Trophoblast cell (in vitro differentiated cells and primary cell): ENCODE data around the gene TLN1. TPM values are rescaled to one million over a fixed set of nuclear protein-coding genes. Genes with fewer than 3 reads are reported as not detected.

Source experiments
- DNase-seq, 2 donors: peaks; one replicate each; pipeline ENCODE4 v3.0.0-alpha.2; 2016
- H2AFZ ChIP-seq: 2 replicates; pipeline ENCODE4 v1.6.1; 2013; ENCODE audit warnings: low read length, moderate library complexity, mild to moderate bottlenecking; ENCODE audit not compliant: insufficient read depth, poor library complexity
- H2AK5ac ChIP-seq: 2 replicates; pipeline ENCODE4 v1.6.1; 2013; ENCODE audit warnings: mild to moderate bottlenecking, low read length
- H2BK120ac ChIP-seq: 2 replicates; pipeline ENCODE4 v1.6.1; 2013; ENCODE audit warnings: low read length, mild to moderate bottlenecking, moderate library complexity; ENCODE audit not compliant: insufficient read depth, poor library complexity
- H2BK12ac ChIP-seq: 2 replicates; pipeline ENCODE4 v1.6.1; 2013; ENCODE audit warnings: mild to moderate bottlenecking, low read length, moderate library complexity
- H2BK5ac ChIP-seq: 2 replicates; pipeline ENCODE4 v1.6.1; 2013; ENCODE audit warnings: low read length, low read depth, moderate library complexity, mild to moderate bottlenecking; ENCODE audit not compliant: poor library complexity
- H3K14ac ChIP-seq: 2 replicates; pipeline ENCODE4 v1.6.1; 2013; ENCODE audit warnings: mild to moderate bottlenecking, low read length
- H3K18ac ChIP-seq: 2 replicates; pipeline ENCODE4 v1.6.1; 2013; ENCODE audit warnings: mild to moderate bottlenecking, low read length
- H3K23ac ChIP-seq: 2 replicates; pipeline ENCODE4 v1.6.1; 2013; ENCODE audit warnings: low read length
- H3K27ac ChIP-seq: 2 replicates; pipeline ENCODE4 v1.5.1; 2013; ENCODE audit warnings: low read depth, mild to moderate bottlenecking, inconsistent platforms, low read length, moderate library complexity
- H3K27me3 ChIP-seq: 2 replicates; pipeline ENCODE4 v1.6.1; 2013; ENCODE audit warnings: inconsistent platforms, mild to moderate bottlenecking, low read length, moderate library complexity; ENCODE audit not compliant: insufficient read depth
- H3K36me3 ChIP-seq, 2 experiments: 1 replicate in 1 of 2; 2 replicates in 1 of 2; pipeline ENCODE4 v1.6.1; 2013; ENCODE audit warnings: low read length in 2 of 2, mild to moderate bottlenecking in 2 of 2, moderate library complexity in 1 of 2; ENCODE audit not compliant: insufficient read depth in 2 of 2, control insufficient read depth in 1 of 2
- H3K4ac ChIP-seq: 2 replicates; pipeline ENCODE4 v1.6.1; 2013; ENCODE audit warnings: low read depth, mild to moderate bottlenecking, low read length, moderate library complexity
- H3K4me1 ChIP-seq, 2 experiments: 1 replicate in 1 of 2; 2 replicates in 1 of 2; pipeline ENCODE4 v1.6.1; 2013; ENCODE audit warnings: low read length in 2 of 2, mild to moderate bottlenecking in 2 of 2, moderate library complexity in 1 of 2; ENCODE audit not compliant: insufficient read depth in 2 of 2, control insufficient read depth in 1 of 2
- H3K4me2 ChIP-seq: 2 replicates; pipeline ENCODE4 v1.6.1; 2013; ENCODE audit warnings: inconsistent platforms, mild to moderate bottlenecking, low read length, moderate library complexity
- H3K4me3 ChIP-seq: 2 replicates; pipeline ENCODE4 v1.5.1; 2013; ENCODE audit warnings: mild to moderate bottlenecking, low read depth, low read length, inconsistent platforms
- H3K79me1 ChIP-seq: one replicate; pipeline ENCODE4 v1.6.1; 2013; ENCODE audit warnings: low read length
- H3K79me2 ChIP-seq: 2 replicates; pipeline ENCODE4 v1.6.1; 2013; ENCODE audit warnings: low read length, mild to moderate bottlenecking; ENCODE audit not compliant: control insufficient read depth, insufficient read depth, poor library complexity
- H3K9ac ChIP-seq: 2 replicates; pipeline ENCODE4 v1.6.1; 2013; ENCODE audit warnings: mild to moderate bottlenecking, low read length
- H3K9me3 ChIP-seq: 2 replicates; pipeline ENCODE4 v1.6.1; 2013; ENCODE audit warnings: low read depth, mild to moderate bottlenecking, control low read depth, inconsistent platforms, low read length; ENCODE audit not compliant: insufficient read depth
- H4K12ac ChIP-seq: 2 replicates; pipeline ENCODE4 v1.6.1; 2013; ENCODE audit warnings: low read depth, mild to moderate bottlenecking, low read length, moderate library complexity
- H4K8ac ChIP-seq: 2 replicates; pipeline ENCODE4 v1.6.1; 2013; ENCODE audit warnings: low read depth, mild to moderate bottlenecking, low read length, moderate library complexity
- H4K91ac ChIP-seq: one replicate; pipeline ENCODE4 v1.6.1; 2013; ENCODE audit warnings: low read depth, mild to moderate bottlenecking, low read length, moderate library complexity
- WGBS: extraction: QIAGEN DNeasy Blood & Tissue Kit; methylation state at CpG from one replicate; pipeline ENCODE4 v1.1.7; 2013; ENCODE audit warnings: missing lambda C conversion rate; ENCODE audit not compliant: insufficient read length, insufficient coverage; ENCODE audit errors: extremely low coverage; 5-methylcytosine and 5-hydroxymethylcytosine counted together
- polyA plus RNA-seq: library from polyadenylated mRNA; stranded (reverse); fragments of 200-250 nt; gene quantifications from 2 replicates; pipeline ENCODE4 v1.2.3, GENCODE V29; 2013

Gene TLN1
- 53.1 and 56.1 TPM in 2 replicates for polyA plus RNA-seq

- Histone ChIP-seq H3K79me1 (peaks cover 25% of the 10 kb centered on the region), H3K9me3 (no peaks in the 10 kb centered on the region), H3K9ac (peak within 1 kb of the TSS; percentile 98), H3K18ac (peak within 1 kb of the TSS; percentile 62), H4K8ac (peak within 1 kb of the TSS; percentile 65), H3K27me3 (no peaks in the 10 kb centered on the region), H2AK5ac (peak within 1 kb of the TSS; percentile 61), H4K91ac (peak within 1 kb of the TSS; percentile 93), H3K4me3 (peak within 1 kb of the TSS; percentile 96), H3K27ac (peak within 1 kb of the TSS; percentile 90), H2BK5ac (peak within 1 kb of the TSS; percentile 70), H3K79me2 (peaks cover 21% of the 10 kb centered on the region), H3K4ac (peak within 1 kb of the TSS; percentile 66), H2BK120ac (peak within 1 kb of the TSS; percentile 67), H3K4me2 (peak within 1 kb of the TSS; percentile 80), H3K4me1 (peaks cover 32% of the 10 kb centered on the region in 2 experiments), H2BK12ac (no peak within 1 kb of the TSS), H3K14ac (peak within 1 kb of the TSS; percentile 69), H3K36me3 (peaks cover 11 to 28% of the 10 kb centered on the region in 2 experiments), H3K23ac (peak within 1 kb of the TSS; percentile 55), H2AFZ (peak within 1 kb of the TSS; percentile 56), H4K12ac (peak within 1 kb of the TSS; percentile 84)
- DNase-seq = peak; percentile 99
- no CpG with 5 or more reads among the region's 49 CpGs for WGBS
Measured at GRCh38 chr9:35732185-35732799, at the start of gene TLN1, which contains the start of gene CREB3. Gene TLN1, minus strand, starts transcription at chr9:35732195. Its CDS starts 6,501 bp downstream, at chr9:35725694. Gene CREB3, plus strand, starts transcription at chr9:35732666. Its CDS starts 107 bp downstream, at chr9:35732773.

GRCh38 chr9:35781066-35781465 lies 49.1 kb upstream of the TLN1 start:
- H3K9ac ChIP-seq = no peak overlapping the region
- no peaks in the 10 kb centered on the region for H3K27me3 ChIP-seq
- H3K4ac ChIP-seq = no peak overlapping the region
- no peak overlapping the region for H3K4me2 ChIP-seq
- no peaks in the 10 kb centered on the region for H3K79me2 ChIP-seq
- H4K91ac ChIP-seq = no peak overlapping the region
- H3K18ac ChIP-seq = no peak overlapping the region
- H2AK5ac ChIP-seq = no peak overlapping the region
- no peak overlapping the region for H2BK5ac ChIP-seq
- no peak overlapping the region for H3K4me3 ChIP-seq
- no peak overlapping the region for H4K12ac ChIP-seq
- no peak overlapping the region for H3K27ac ChIP-seq
- no peak overlapping the region for H2BK120ac ChIP-seq
- H2BK12ac ChIP-seq = no peak overlapping the region
- H3K23ac ChIP-seq = no peak overlapping the region
- WGBS = no CpG with 5 or more reads among the region's 2 CpGs
- no peak overlapping the region for H4K8ac ChIP-seq
- H3K4me1 ChIP-seq = no peaks in the 10 kb centered on the region
- no peak for DNase-seq
- H3K36me3 ChIP-seq = no peaks in the 10 kb centered on the region
- H3K79me1 ChIP-seq = no peaks in the 10 kb centered on the region
- no peak overlapping the region for H2AFZ ChIP-seq
- no peak overlapping the region for H3K14ac ChIP-seq
- peaks cover 1% of the 10 kb centered on the region for H3K9me3 ChIP-seq

GRCh38 chr9:35778496-35778895 lies 46.5 kb upstream of the TLN1 start:
- no CpG with 5 or more reads among the region's 3 CpGs for WGBS
- Histone ChIP-seq H3K79me1 (no peaks in the 10 kb centered on the region), H3K14ac (no peak overlapping the region)

GRCh38 chr9:35776018-35776417 lies 44.0 kb upstream of the TLN1 start:
- Histone ChIP-seq H3K79me2 (peaks cover 2% of the 10 kb centered on the region), H3K4ac (no peak overlapping the region), H3K4me3 (no peak overlapping the region), H2AFZ (no peak overlapping the region), H3K23ac (no peak overlapping the region), H2BK5ac (no peak overlapping the region), H4K8ac (no peak overlapping the region), H3K18ac (no peak overlapping the region), H3K4me2 (no peak overlapping the region), H3K4me1 (peaks cover 0 to 2% of the 10 kb centered on the region in 2 experiments), H2BK12ac (no peak overlapping the region), H2AK5ac (no peak overlapping the region), H2BK120ac (no peak overlapping the region), H3K14ac (no peak overlapping the region), H3K27me3 (no peaks in the 10 kb centered on the region), H4K12ac (no peak overlapping the region), H3K36me3 (no peaks in the 10 kb centered on the region), H3K79me1 (no peaks in the 10 kb centered on the region), H4K91ac (no peak overlapping the region), H3K9ac (no peak overlapping the region), H3K27ac (no peak overlapping the region), H3K9me3 (no peaks in the 10 kb centered on the region)
- DNase-seq = no peak
- no CpG with 5 or more reads among the region's 4 CpGs for WGBS

More at GRCh38 chr9:35778496-35778895, 46.5 kb upstream of the TLN1 start:
- Histone ChIP-seq H3K9ac (no peak overlapping the region), H4K12ac (no peak overlapping the region), H3K9me3 (no peaks in the 10 kb centered on the region), H3K4me1 (peaks cover 0 to 2% of the 10 kb centered on the region in 2 experiments), H3K36me3 (no peaks in the 10 kb centered on the region), H2BK12ac (no peak overlapping the region), H3K18ac (no peak overlapping the region), H2BK120ac (no peak overlapping the region), H3K4me2 (no peak overlapping the region), H3K4me3 (no peak overlapping the region), H2AFZ (no peak overlapping the region), H3K27me3 (no peaks in the 10 kb centered on the region), H3K23ac (no peak overlapping the region), H4K91ac (no peak overlapping the region), H3K79me2 (peaks cover 2% of the 10 kb centered on the region), H2BK5ac (no peak overlapping the region), H4K8ac (no peak overlapping the region), H2AK5ac (no peak overlapping the region), H3K27ac (no peak overlapping the region), H3K4ac (no peak overlapping the region)
- no peak for DNase-seq
